Activated T-cell treated with anti-CD3 and anti-CD28 coated beads for 1 hour (primary cell): ENCODE data around the gene PRRG2.

Experiments used
- DNase-seq: peaks from one replicate; pipeline ENCODE4 v3.0.0-alpha.2; 2020; ENCODE audit warnings: low read depth

PRRG2 gene

DNA sequence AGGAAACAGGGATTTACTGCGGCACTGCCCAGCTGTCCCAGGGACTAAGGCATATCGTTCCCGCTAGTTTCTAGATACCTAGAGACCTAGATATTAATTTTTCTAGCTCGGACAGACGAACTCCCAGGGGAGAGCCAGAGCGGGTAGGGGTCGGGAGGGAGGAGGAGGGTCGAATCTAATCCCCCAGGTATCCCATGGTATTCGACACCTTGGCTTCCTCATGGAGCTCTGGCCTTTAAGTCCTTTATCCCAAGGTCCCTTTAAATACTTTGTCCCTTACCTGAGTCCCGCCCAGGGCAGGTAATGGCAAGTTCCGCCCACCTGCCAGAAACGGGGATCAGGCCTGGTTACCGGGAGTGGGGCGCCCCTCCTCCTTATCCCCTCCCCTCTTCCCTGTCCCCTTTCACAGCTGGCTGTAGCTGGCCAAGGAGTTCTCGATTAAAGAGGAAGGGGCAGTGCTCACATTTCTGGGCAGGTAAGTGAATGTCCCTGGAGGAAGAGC, at the start of gene PRRG2:
TSS of gene PRRG2 (plus strand) at position 310 of the 502 bp plus-strand sequence. CDS start 1,904 bp downstream, outside the sequence.
- DNase-seq, result no peak

DNA sequence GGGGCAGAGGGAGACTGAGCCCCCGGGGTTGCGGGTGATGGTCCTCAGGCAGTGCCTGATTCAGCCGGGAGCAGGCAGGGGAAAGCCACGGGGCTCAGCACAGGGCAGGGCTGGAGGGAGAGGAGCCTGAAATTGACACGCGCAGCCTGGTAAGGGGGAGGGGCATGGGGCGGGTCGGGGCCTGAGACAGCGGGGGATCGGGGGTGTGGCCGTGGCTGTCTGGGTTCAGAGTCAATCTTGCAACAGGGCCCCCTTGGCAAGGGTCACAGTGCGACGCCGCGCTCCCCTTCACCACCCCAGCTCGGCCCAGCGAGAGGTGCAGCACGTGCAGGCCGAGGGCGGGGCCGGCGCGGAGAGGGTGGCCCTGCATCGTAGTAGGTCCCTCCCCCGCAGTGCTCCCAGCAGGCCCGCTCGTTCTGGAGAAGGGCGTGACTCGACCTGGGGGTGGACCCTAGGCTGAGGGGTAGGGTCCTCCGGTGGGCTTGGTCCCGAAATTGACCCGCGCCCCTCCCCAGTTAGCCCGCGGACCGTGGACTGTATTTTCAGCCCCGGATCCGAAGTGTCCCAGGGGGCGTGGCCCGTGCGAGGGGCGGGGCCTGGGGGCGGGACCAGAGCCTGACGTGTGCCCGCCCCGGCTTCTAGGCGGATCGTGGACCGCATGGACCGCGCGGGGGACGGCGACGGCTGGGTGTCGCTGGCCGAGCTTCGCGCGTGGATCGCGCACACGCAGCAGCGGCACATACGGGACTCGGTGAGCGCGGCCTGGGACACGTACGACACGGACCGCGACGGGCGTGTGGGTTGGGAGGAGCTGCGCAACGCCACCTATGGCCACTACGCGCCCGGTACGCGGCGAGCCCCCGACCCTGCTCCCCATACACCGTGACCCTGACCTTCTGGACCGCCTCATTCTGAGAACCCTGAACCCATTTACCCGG, 47.3 kb upstream of the PRRG2 start:
- peak; percentile 86 for DNase-seq

DNA sequence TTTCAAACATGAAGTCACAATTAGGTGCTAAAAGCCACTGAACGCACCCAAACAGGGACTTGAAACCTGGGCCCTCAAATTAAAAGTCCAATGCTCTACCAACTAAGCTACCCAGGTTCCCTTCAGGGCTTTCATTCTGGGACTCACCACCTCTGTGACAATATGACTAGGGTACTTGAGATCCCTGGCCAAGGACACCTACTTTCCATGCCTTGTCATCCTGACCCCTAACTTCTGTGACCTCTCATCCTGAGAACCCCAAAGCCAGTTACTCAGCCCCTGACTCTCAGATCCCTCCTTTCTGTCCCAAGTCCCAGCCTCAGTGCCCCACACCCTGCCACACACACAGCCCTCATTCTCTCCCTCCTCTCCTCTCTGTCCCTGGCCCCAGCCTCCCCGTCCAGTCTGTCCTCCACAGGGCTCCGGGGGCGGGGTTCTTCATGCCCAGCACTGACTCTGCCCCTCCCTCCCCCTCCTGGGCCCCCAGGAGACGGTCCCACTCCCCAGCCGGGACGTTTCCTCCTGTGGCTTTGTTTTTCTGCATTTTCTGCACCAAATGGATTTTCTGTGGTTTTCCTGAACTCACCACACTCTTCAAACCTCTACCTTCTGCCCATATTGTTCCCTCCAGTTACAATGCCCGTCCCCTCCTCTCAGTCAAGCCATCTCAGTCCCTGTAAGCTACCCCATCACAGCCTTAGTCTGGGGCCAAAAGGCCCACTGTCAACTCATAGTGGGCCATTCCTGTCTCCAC, 46.3 kb upstream of the PRRG2 start:
- DNase-seq, result no peak

DNA sequence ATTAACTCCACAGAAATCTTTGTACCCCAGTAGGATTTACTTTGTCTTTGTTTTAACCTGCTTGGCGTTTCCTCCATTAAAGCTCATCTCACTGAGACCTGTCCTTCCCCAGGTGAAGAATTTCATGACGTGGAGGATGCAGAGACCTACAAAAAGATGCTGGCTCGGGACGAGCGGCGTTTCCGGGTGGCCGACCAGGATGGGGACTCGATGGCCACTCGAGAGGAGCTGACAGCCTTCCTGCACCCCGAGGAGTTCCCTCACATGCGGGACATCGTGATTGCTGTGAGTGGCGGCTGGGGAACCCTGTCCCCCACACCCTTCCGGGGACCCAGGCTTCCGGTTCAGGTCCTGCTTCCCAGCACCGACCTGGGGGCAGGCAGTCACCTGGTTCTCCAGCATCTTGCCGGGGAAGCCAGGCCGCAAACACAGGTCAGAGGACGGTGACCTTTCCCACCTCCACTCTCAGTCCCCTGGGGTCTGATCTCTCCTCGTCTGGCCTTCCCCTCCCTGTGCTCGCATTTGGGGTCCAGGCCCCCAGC, 44.1 kb upstream of the PRRG2 start:
- DNase-seq, result no peak

DNA sequence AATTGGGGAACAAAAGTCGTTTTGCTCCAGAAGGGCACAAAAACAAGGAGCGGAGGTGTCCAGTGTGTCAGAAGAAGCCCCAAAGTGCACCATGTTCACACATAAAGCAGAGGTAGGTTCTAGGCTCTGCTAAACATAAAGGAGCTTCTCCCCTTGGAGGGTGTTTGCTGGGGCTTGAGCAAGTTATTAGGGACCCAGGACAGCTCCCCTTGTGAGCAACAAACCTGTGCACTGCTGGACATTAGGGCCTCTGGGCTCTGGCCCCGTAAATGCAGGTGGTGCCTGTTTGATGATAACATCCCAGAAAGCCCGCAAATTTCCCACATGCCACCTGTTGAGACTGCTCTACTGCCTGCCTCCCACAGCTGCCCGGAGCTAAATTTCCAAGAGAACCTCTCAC, 42.5 kb upstream of the PRRG2 start:
- DNase-seq, result no peak

DNA sequence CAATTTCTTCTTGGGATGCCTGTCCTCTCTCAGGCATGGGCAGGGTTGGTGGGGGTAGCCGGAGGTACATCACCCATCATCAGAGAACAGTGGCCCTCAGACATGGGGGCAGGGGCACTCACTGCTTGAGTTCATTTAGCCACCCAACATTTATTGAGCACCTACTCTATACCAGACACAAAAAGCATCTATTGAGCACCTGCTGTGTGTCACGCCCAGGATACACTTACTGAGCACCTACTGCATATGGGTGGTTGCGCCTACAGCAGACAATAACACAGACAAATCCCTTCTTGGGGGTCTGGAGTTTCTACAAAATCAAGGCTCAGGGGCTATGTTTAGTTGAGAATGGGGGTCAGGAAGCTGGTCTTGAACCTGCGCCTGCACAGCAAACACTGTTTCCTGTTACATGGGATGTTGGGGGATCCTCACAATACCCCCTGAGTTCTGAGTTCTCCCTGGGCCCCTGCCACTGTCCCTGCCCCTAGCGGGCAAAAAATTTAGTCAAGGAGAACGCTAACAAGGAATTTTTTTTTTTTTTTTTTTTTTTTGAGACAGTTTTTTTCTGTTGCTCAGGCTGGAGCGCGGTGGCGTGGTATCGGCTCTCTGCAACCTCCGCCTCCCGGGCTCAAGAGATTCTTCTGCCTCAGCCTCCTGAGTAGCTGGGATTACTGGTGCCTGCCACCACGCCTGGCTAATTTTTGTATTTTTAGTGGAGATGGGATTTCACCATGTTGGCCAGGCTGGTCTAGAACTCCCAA, 41.7 kb upstream of the PRRG2 start:
- no peak for DNase-seq

DNA sequence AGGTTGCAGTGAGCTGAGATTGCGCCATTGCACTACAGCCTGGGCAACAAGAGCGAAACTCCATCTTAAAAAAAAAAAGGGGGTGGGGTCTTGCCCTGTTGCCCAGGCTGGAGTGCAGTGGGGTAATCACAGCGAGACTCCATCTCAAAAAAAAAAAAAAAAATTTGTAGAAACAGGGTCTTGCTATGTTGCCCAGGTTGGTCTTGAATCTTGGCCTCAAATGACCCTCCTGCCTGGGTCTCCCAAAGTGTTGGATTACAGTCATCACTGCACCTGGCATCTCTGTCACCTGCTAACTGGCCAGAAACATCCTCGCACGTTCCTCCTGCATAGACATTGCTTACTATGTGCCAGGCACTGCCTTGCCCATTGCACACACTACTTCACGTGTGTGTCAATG, 39.2 kb upstream of the PRRG2 start:
- DNase-seq, result no peak

DNA sequence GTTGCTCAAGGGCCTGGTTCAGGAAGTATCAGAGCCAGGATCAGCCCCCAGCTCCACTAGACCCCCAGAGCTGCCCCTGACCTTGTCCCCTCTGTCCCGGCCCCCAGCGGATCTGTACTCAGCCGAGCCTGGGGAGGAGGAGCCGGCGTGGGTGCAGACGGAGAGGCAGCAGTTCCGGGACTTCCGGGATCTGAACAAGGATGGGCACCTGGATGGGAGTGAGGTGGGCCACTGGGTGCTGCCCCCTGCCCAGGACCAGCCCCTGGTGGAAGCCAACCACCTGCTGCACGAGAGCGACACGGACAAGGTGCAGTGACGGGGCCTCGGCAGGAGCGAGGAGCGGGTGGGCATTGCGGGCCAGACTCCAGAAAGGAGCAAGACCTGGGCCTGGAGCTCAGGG, 38.7 kb upstream of the PRRG2 start:
- no peak for DNase-seq

DNA sequence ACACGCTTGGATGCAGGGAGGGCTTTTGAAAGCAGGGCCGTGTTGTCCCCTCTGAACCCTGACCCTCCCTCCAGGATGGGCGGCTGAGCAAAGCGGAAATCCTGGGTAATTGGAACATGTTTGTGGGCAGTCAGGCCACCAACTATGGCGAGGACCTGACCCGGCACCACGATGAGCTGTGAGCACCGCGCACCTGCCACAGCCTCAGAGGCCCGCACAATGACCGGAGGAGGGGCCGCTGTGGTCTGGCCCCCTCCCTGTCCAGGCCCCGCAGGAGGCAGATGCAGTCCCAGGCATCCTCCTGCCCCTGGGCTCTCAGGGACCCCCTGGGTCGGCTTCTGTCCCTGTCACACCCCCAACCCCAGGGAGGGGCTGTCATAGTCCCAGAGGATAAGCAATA, 38.1 kb upstream of the PRRG2 start:
- no peak for DNase-seq

DNA sequence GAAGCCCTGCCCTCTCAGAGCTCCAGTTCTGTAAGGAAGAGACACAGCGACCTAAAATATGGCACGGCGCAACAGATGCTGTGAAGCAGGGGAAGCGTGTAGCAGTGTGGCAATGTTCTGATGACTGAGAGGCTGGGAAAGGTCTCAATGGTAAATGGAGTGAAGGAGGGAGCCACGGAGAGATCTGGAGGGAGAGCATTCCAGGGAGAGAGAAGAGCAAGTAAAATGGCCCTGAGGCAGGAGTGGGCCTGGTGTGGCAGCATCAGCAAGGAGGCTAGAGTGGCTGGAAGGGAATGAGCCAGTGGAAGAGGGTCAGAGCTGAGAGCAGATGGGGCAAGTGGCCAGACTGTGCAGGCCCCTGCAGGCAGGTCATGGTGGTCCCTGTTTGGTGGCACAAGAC, 37.0 kb upstream of the PRRG2 start:
- no peak for DNase-seq

DNA sequence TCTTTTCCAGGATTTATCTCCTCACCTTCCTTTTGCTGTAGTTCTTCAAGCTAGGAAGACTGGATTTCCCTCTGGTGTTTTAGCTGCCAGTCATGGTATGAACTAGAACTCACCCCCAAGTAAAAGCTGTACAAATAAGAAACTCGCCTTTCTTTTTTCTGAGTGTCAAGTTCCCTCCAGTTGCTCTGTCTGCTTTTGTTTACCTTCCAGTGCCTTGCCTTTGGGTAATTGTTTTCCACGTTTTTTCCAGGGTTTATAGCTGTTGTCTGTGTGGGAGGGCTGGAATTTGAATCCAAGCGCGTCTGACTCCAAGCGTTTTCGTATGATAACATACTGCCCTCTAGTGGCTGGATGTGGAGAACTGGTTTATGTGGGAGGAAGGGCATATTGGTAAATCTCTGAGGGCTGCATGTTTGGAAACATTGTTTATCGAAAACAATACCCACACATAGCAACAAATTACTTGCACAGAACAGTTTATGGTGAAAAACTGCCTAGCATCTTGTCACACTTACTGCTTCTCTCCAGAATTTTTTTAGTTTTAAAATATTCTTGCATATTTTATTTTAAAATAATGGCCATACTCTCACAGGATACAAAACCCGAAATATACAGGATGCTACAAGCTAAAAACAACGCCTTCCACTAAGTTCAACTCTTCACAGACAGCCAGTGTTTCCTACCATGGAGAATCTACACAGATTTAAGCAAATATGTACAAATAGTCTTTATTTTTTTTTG, 34.1 kb upstream of the PRRG2 start:
- peak; percentile 45 for DNase-seq

DNA sequence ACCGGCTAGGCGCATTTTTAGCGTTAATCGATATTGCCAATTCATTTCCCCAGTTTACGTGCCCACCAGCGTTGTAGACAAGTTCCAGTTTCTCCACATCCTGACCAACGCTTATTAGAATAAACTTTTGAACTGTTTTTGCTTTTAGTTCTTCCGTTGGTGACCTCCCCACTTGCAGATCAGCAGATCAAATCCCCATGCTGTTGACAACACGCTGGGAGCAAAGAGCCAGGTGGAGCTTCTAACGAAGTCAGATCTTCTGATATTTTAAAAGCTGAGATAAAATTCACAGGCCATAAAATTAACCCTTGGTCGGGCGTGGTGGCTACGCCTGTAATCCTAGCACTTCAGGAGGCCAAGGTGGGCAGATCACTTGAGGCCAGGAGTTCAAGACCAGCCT, 32.1 kb upstream of the PRRG2 start:
- no peak for DNase-seq

DNA sequence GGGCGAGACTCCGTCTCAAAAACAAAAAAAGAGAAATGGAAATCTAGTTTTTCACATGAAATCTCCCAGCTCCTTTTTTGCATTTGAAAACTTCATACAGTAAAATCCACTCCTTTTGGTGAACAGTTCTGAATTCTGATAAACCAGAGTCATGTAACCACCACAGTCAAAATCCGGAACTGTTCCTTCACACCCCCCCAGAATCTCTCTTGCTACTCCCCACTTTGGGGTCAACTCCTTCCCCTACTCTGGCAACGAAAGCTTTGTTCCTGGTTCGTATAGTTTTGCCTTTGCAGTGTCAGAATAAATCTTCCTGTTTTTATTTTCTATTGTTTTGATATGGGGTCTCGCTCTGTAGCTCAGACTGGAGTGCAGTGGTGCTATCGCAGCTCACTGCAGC, 29.6 kb upstream of the PRRG2 start:
- DNase-seq, result no peak

DNA sequence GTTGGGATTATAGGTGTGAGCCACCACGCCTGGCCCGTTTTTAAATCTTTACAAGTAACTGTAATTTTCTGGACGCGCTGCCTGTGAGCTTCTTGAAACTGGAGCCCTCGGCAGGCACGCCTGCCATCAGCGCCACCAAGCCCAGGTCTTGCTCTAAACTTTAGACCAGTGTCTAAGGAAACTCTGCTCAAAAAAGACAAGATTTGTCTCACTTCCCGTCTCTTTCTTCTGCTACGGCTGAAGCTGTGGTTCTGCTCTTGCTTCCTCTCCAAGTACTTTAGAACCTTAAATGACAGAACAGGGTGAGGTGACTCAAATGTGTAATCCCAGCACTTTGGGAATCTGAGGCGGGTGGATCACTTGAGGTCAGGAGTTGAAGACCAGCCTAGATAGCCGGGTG, 28.4 kb upstream of the PRRG2 start:
- peak; percentile 28 for DNase-seq

DNA sequence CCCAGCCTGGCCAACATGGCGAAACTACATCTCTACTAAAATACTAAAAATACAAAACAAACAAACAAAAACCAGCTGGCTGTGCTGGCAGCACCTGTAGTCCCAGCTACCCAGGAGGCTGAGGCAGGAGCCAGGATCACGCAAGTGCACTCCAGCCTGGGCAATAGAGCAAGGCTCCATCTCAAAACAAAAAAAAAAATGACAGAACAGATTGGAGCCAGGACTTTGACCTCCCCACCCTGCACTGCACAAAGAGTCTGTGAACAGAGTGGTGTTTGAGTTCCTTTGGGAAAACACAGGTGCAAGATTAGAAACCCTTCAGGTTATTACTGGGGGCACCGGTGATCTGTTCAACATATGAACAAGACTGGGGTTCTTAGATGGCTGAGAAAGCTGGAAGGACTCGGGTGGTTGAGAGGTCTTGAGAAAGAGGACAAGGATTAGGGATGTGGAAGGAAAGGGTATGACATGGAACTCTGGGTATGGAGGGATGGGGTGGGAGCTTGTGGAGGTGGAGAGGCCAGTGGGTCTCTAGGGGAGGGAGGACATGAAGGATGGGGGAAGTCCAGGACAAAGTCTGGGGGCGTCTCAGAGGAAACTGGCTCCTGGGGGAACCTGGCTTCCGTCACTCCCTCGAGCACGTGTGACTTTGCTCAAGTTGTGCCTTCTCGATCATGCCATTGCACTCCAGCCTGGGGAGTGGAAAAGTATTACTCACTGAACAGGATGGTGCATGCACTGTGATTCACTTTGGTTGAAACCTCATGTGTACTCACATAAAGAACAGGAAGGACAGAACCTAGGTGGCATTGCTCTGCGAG, 27.5 kb upstream of the PRRG2 start:
- peak; percentile 45 for DNase-seq

DNA sequence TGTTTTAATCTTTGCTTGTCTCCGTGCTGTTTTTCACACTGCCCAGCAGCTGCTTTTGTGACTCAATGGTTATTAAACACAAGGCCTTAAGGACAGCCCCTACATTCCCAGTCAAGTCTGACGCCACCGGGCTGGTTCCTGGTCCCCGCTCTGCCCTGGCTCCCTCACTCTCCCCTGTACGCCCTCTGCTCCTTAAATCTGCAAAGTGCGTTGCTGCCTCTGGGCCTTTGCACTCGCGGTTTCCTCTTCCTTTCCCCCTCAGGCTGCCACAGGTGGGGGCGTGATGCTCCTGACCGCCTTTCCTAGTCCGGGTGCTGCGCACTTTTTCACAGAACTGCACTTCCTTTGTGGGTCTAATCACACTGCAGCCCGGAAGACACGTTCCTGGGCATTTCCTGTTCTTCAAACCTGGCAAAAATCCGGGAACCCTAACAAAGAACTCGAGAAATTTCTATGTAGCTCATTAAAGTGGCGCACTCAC, 26.4 kb upstream of the PRRG2 start:
- peak; percentile 30 for DNase-seq

DNA sequence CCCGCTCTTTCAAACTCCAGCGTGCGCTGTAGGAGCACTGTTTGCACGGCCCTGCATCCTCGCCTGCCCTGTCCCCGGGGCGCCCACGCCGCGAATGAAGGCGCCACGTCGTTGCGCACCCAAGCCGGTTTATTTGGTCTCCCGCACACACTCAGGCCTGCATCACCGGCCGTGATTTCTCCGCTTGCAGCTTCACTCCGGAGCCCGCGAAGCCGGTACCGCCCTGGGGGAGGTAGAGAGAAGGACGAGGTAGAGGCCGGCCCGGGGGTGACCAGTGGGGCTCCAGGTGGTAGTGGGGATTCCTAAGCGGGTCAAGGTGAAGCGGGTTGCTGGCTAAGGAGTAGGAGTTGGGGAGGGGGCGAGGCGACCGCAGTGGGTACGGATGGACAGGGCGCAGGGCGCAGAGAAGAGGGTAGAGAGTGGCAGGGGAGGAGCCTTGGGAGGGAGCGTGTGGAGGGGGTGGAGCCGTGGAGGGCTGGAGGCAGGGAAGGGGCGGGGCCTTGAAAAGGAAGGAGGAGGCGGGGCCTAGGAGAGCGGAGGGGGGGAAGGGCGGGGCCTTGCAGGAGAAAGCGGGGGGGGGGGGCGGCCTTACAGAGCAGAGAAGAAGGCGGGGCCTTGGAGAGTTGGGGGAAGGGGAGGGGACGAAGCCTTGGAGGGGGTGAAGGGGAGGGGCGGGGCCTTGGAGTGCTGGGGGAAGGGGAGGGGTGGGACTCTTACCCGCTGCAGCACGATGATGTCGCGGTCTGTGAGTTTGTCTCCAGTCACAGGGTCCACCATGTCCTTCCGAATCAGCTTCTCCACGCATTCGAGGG, 25.3 kb upstream of the PRRG2 start:
- DNase-seq, result peak; percentile 79

DNA sequence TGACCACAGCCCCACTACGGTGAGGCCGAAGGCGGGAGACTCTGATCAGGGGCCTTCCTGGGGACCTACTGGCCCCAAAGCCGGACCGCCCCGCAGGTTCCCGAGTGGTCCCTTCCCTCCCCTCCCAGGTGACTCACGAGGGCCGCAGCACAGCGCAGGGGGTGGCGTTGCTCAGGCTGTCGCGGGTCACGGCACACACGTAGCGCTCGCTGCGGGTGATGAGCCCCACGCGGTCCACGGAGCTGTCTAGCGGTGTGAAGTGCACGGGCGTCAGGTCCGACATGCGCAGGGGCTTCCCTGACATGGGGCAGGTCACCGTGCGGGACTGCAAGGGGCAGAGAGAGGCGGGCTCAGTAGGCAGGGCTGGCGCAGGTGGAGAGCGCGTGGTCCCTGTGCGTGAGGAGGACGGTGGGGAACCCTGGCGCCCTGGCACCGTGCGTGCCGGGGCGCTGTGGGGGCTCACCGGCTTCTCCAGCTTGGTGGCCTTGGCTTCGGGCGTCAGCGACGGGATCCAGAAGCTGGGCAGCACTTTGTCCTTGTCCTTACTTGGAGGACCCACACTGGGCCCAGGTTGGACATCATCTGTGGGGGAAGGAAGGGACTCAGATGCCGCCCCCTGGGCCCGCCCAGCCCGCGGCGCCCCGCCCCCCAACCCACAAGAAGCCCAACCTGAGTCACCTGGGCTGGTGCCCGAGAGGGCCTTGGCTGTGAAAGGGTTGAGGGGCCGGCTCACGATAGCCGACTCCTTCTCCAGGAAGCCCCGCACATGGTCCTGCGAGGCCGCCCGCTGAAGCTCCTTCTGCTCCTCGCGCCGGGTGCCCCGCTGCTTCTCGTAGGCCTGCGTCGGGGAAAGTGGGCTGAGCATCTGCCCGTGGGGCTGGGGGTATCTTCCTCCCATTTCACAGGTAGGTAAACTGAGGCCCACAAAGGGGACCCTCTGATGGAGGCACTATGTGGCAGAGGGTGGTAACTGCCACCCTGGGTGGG, 24.4 kb upstream of the PRRG2 start:
- no peak for DNase-seq
